OCI-LY7 (cell line): Measurements from ENCODE around the gene PITPNM1.

Source experiments
- CTCF ChIP-seq: fragments of 200-600 bp; sonication (generic); conservative IDR thresholded peaks from 2 replicates; pipeline ENCODE4 v1.5.1; 2014; ENCODE audit warnings: mild to moderate bottlenecking, antibody characterized with exemption, low read length, moderate library complexity, mixed read lengths
- EZH2phosphoT487 ChIP-seq: fragments of 200-600 bp; sonication (generic); IDR thresholded peaks from 2 replicates; pipeline ENCODE4 v1.6.1; 2018; ENCODE audit warnings: low read depth, borderline replicate concordance, mild to moderate bottlenecking, mixed run types, antibody characterized with exemption, low read length, moderate library complexity, mixed read lengths

DNA sequence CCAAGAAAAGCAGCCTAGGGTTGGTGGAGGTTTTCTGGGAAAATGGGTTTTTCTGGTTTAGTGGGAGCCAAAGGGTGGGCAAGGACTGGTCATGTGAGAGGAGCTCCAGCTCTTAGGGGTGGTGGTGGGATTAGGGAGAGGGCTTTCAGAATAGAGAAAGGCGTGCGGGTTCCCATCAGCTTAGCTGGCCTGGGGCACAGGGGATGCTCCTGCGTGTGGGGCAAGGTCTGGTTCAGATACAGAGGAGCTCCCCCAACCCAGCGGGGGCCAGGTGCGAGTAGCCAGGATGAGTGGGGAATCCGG, 36.8 kb downstream of the PITPNM1 start:
- no peak for TF ChIP-seq CTCF
- no peak for TF ChIP-seq EZH2phosphoT487
